ENCODE data around the gene OGFOD2.
"Not testable (repeated sequence)": the region's sequence is repeated elsewhere in the genome, so short reads cannot be mapped to it uniquely, and the experiment has no call there.

OGFOD2 gene

DNA sequence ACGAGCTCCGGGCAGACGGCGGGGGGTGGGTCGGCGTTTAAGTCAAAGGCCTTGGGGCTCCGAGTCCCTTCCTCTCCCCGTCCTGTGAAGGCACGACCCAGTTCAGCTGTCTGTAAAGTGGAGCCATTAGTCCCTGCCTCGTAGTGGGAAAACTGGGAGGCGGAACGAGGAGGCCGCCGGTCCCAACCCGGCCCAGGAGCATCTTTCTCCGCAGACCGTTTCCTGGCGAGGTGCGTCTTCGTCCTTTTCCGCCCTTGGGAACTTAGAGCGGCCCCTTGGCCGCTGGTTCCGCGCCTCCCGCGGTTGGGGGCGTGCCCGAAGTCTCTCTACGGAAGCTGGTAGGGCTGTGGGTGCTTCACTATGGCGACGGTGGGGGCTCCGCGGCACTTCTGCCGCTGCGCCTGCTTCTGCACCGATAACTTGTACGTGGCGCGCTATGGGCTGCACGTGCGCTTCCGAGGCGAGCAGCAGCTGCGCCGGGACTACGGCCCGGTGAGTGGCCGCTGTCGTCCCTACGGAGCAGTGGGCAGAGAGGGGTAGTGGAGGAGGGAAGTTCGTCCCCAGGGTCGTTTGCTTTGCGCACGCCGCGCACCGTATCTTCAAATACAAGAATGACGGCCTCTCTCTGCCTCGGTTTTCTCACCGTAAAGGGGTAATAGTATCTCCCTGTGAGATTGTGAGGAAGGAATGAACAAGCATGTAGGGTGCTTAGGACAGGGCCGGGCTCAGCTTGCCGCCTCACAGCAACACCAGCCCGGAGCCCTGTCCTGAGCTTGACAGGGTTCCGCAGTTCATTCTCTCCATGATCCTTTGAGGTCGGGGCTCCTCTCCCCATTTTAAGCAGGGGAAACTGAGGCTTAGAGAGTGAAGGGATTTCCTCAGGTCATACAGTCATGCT is at the start of gene OGFOD2:
OGFOD2 (plus strand) TSS at position 353 of the 898 bp plus-strand sequence; CDS start at position 361, 8 bp downstream.
- peak; percentile 91 for DNase-seq

GRCh38 chr12:122927756-122928403 is 47.2 kb upstream of the OGFOD2 start:
- DNase-seq = no peak

- DNase-seq = no peak
These were observed 46.5 kb upstream of the OGFOD2 start for GRCh38 chr12:122928404-122929147.

- DNase-seq = no peak
These were observed 45.9 kb upstream of the OGFOD2 start for GRCh38 chr12:122929148-122929538.

DNA sequence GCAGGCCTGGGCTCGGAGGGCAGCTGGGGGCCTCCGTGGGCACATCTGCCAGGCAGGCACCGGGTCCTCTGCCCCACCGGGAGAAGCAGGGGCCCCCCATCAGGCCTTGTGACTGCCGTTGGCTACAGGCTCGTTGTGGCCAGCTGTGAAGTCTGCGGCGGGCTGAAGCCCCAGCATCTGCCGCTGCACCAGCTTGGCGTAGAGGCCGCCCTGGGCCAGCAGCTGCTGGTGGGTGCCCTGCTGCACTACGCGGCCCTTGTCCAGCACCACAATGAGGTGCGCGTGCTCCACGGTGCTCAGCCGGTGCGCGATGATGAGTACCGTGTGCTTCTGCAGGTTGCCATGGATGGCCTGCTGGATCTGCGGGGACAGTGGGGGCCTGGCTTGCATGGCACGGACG is 45.2 kb upstream of the OGFOD2 start:
- no peak for DNase-seq

DNA sequence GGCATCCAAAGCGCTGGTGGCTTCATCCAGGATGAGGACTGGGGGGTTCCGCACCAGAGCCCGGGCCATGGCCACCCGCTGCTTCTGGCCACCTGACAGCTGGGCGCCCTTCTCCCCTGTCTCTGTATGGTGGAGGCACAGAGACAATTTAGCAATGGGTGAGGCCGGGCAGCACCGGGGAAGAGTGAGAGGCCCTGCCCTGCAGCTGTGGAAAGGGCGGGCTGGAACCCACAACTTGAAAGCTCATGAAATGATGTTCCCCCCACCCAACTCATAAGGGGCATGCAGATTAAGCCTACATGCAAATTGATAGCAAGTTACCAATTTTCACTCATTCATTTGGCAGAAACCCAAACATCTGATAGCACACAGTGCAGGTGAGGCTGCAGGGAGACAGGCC is 42.8 kb upstream of the OGFOD2 start:
- no peak for DNase-seq

- DNase-seq = no peak
These were observed 40.3 kb upstream of the OGFOD2 start for GRCh38 chr12:122934722-122935121.

- DNase-seq = no peak
These were observed 39.7 kb upstream of the OGFOD2 start for GRCh38 chr12:122935318-122935717.

DNA sequence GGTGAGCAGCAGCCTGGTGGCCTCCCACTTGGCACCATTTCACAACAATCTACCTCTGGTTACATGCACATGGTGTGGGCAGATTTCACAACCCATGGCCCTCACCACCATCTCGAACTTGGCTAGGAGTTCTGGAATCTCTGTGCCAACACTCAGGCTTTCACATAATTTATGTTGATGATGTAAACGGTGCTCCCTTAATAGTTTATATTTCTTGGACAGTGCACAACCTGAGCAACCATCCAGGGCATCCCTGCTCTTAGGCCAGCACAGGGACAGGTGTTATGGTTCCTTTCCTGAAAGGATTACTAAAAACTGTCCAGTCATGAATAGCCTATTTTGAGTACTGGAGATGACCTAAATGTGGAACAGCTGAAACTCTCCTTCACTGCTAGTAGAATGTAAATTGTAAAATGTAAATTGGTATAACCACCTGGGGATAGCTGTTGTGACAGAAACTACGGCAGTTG is 37.4 kb upstream of the OGFOD2 start:
- no peak for DNase-seq

GRCh38 chr12:122939125-122939524 is 35.9 kb upstream of the OGFOD2 start:
- no peak for DNase-seq

DNA sequence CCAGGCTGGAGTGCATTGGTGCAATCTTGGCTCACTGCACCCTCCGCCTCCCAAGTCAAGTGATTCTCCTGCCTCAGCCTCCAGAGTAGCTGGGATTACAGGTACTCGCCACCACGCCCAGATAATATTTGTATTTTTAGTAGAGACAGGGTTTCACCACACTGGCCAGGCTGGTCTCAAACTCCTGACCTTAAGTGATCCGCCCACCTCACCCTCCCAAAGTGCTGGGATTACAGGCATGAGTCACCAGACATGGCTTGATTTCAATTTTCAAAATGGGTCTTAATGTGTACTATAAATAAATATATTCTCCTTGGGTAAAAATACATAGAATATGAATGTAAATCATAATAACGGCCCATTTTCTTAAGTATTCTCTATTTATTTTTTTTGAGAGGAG is 33.7 kb upstream of the OGFOD2 start:
- DNase-seq = not testable (repeated sequence)

DNA sequence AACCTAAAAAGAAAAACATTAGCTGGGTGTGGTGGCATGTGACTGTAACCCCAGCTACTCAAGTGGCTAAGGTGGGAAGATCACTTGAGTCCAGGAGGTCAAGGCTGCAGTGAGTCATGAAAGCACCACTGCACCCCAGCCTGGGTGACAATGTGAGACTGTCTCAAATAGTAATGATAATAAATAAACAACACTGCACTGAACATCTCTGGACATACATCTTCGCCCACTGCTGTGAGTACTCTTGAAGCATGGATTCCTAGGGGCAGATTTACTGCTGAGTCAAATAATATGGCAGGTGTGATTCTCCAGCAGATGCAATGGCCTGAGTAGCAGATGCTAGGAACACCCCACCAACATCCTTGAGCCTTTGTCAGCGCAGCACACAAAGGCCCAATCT is 32.4 kb upstream of the OGFOD2 start:
- no peak for DNase-seq

- no peak for DNase-seq
These were observed 31.8 kb upstream of the OGFOD2 start for GRCh38 chr12:122943196-122943595.

DNA sequence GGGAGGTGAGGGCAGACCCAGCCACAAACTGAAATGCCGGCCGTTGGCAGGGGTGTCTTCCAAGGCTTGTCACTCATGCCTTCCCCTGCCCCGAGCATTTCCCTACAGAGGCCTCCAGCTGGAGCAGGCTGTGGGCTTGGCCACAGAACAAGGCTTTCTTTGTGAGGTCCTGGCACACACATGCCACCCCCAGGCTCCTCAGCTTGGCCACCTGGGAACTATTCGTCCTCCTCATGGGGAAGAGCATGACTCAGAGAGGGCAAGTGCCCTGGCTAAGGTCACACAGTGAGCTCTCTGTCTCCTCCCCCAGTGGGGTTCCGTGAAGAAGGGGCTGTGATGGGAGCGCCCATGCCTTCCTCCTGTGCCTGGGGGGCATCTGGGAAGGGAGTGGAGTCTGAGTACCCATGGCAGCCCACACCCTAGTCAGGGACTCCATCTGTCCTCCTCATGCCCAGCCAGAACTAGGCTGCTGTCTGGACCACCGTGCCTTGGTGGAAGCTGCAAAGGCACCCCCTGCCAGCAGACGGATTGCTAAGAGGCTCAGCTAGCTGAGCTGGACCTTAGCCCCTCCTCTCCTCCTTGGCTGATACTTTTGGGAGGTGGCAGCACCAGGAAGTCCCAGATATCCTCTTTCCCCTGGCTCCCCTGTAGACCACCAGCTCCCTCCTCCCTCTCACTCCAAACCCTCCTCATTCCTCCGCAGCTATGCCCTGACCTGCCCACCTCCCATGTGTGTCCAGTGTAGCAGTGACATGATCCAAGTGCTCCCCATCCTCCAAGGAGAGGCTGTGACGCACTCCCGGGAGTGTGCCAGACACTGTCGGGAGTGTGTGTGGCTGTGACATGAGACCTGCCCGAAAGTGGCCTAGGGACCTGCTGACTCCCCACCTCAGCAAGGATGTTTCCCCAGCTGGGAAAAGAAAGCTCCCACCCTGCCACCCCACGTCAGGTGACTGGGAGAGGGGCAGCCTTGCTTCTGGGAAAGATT is 30.1 kb upstream of the OGFOD2 start:
- DNase-seq = no peak

DNA sequence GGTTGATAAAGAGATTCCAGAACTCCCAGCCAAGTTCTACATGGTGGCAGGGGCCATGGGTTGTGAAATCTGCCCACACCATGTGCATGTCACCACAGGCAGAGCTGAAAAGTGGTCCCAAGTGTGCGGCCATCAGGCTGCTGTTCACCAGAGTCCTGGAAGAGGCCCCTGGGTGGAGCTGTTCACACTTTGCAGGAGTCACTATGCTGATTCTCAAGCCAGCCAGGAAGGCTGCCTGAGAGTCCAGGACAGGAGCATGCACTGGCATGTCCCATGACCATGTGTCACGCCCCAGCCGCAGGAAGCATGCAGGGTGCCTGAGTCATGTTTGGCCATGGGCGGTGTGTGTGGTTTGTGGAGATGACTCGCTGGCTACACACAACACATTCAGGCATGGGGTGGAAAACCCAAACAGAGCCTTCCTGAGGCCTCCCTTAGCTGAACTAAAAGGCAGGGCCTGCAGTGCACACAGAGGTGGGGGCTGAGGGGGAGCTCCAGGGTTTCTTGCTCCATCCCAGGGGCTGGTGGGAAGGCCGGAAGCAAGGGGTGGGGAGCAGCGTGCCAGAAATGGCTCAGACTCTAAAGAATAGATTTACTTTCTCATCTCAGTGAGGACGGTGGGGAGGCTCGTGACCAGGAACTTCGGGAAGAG is 28.2 kb upstream of the OGFOD2 start:
- DNase-seq = peak; percentile 69

DNA sequence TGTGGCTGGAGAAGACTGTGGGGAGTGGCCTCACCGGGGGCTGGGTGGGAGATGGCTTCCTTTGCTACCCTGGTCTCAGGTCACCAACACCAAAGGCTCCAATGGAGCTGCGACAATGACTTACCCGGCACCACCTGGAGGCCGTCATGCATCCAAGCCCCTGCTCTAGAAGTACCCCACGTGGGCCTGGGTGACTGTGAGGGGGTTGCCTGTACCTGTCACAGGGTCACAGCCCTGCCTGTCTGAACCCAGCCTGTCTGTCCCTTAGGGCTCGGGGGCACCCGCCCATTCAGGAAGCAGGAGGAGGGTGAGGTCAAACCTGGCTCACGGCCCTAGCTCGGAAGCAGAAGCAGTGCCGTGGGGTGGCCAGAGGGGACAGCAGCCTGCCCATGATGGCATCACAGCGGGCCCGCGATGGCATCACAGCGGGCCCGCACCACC is 27.7 kb upstream of the OGFOD2 start:
- no peak for DNase-seq

- DNase-seq = no peak
These were observed 26.4 kb upstream of the OGFOD2 start for GRCh38 chr12:122948605-122949004.

- no peak for DNase-seq
These were observed 25.6 kb upstream of the OGFOD2 start for GRCh38 chr12:122949405-122949804.

DNA sequence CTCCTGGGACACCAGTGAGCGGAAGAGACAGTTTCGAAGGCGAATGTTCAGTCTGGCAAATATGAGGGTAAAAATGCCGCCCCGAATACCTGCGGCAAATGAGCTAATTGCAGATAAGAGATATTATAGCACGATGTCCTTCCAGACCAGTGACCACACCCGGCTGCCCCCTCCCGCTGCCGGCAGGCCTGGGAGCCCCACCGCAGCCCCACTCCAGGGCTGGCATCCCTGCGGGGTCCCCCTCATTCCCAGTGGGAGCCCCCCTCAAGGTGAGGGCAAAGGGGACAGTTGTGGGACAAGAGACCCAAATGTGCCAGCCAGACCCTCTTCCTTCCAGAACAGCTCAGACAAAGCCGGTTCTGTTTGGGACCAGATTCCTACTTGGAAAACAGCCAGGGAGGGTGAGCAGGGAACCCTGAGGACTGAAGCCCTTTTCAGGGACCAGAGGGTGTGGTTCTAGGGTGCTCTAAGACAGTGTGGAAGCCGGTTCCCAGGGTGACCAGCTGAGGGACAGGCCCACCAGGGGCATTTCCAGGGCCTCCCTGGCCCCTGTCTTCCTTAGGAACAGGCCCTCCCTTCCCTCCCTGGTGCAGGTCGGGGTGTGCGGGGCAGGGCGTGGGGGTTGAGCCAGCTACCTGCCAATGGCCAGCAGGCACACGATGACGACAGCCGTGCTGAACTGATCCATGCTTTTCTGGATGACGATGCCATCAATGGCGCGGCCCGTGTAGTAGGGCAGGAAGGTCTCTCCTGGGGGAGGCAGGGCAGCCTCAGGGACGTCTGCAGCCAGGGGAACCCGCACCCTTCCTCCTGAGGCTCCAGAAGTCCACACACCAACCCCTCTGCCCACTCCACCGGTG is 25.0 kb upstream of the OGFOD2 start:
- no peak for DNase-seq

DNA sequence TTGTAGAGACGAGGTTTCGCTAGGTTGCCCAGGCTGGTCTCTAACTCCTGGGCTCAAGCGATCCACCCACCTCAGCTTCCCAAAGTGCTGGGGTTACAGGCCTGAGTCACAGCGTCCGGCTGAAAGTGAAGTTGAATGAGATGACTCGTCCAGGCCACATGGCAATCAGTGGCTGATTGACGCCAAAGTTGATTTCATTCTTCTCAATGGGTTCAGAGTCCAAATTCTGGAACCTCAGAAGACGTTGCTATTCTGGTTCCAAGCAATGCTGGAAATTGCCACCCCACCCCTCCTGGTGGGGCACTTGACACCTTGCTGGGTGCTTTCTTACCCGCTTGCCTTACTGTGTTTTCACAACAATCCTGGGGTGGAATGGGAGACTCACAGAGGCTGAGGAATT is 23.6 kb upstream of the OGFOD2 start:
- DNase-seq = no peak

Measured in activated CD8-positive, alpha-beta memory T cell treated with anti-CD3 and anti-CD28 coated beads, Interleukin-2, amount 50 U/mL, for 4 hours (primary cell).